Loucy (cell line): ENCODE results near the gene KIAA1614.
"Not testable (repeated sequence)": the region's sequence is repeated elsewhere in the genome, so short reads cannot be mapped to it uniquely, and the experiment has no call there.

Source experiments
- H2AFZ ChIP-seq: fragments of 200-600 bp; sonication (generic); 2 replicates; pipeline ENCODE4 v1.6.0; 2016; ENCODE audit warnings: antibody characterized with exemption, mild to moderate bottlenecking, low read length, moderate library complexity
- H3F3A ChIP-seq: fragments of 200-600 bp; 2 replicates; pipeline ENCODE4 v1.6.0; 2016; ENCODE audit warnings: antibody characterized with exemption, low read depth, mild to moderate bottlenecking
- H3K27me3 ChIP-seq: fragments of 200-600 bp; sonication (generic); 2 replicates; pipeline ENCODE4 v1.6.1; 2014; ENCODE audit warnings: low read length, mild to moderate bottlenecking; ENCODE audit not compliant: insufficient read depth, poor library complexity, severe bottlenecking
- H3K36me3 ChIP-seq: fragments of 200-600 bp; sonication (generic); 2 replicates; pipeline ENCODE4 v1.6.1; 2016; ENCODE audit warnings: low read length; ENCODE audit not compliant: insufficient read depth
- H3K4me1 ChIP-seq: fragments of 200-600 bp; sonication (generic); 2 replicates; pipeline ENCODE4 v1.5.1; 2014; ENCODE audit warnings: low read length, mild to moderate bottlenecking; ENCODE audit not compliant: insufficient read depth, poor library complexity, severe bottlenecking
- H3K4me2 ChIP-seq: fragments of 200-600 bp; sonication (generic); 2 replicates; pipeline ENCODE4 v1.6.0; 2014; ENCODE audit warnings: antibody characterized with exemption, low read length, low read depth, mild to moderate bottlenecking; ENCODE audit not compliant: poor library complexity, severe bottlenecking
- H3K4me3 ChIP-seq: fragments of 200-600 bp; sonication (generic); 2 replicates; pipeline ENCODE4 v1.5.1; 2014; ENCODE audit warnings: low read length, mild to moderate bottlenecking, mixed read lengths; ENCODE audit not compliant: poor library complexity, severe bottlenecking
- H3K79me2 ChIP-seq: fragments of 200-600 bp; sonication (generic); 2 replicates; pipeline ENCODE4 v1.6.1; 2014; ENCODE audit warnings: low read length; ENCODE audit not compliant: insufficient read depth
- H3K9ac ChIP-seq: fragments of 200-600 bp; sonication (generic); 2 replicates; pipeline ENCODE4 v1.6.0; 2014; ENCODE audit warnings: mild to moderate bottlenecking, low read depth, low read length, moderate library complexity; ENCODE audit not compliant: poor library complexity, severe bottlenecking
- H3K9me2 ChIP-seq: fragments of 200-600 bp; sonication (generic); replicated peaks from 2 replicates; pipeline ENCODE4 v1.6.1; 2016; ENCODE audit warnings: low read depth, low read length, mixed read lengths
- H3K9me3 ChIP-seq: fragments of 200-600 bp; sonication (generic); 2 replicates; pipeline ENCODE4 v1.6.1; 2014; ENCODE audit warnings: mild to moderate bottlenecking, antibody characterized with exemption, low read length, low read depth; ENCODE audit not compliant: insufficient read depth
- H4K20me1 ChIP-seq: fragments of 200-600 bp; sonication (generic); 2 replicates; pipeline ENCODE4 v1.6.0; 2014; ENCODE audit warnings: antibody characterized with exemption, low read length, mild to moderate bottlenecking; ENCODE audit not compliant: insufficient read depth, poor library complexity, severe bottlenecking
- EZH2phosphoT487 ChIP-seq: fragments of 200-600 bp; IDR thresholded peaks from 2 replicates; pipeline ENCODE4 v1.6.1; 2018; ENCODE audit warnings: antibody characterized with exemption, mild to moderate bottlenecking, moderate library complexity, borderline replicate concordance
- TF ChIP-seq, protein P1 (sequence below): fragments of 200-600 bp; sonication (generic); conservative IDR thresholded peaks from 2 replicates; pipeline ENCODE4 v1.5.1; 2014; ENCODE audit warnings: mild to moderate bottlenecking, antibody characterized with exemption, low read length

The KIAA1614 gene

GRCh38 chr1:180966312-180966711, 53.6 kb downstream of the KIAA1614 start:
- H3K36me3 ChIP-seq = peaks cover 43% of the 10 kb centered on the region; the same call in 1 of the 2 replicates
- no peak overlapping the region for H3K4me3 ChIP-seq
- no peak overlapping the region for H2AFZ ChIP-seq
- no peaks in the 10 kb centered on the region for H3K79me2 ChIP-seq
- H3F3A ChIP-seq = no peaks in the 10 kb centered on the region
- H3K9ac ChIP-seq = no peak overlapping the region
- no peaks in the 10 kb centered on the region for H3K9me2 ChIP-seq
- H3K9me3 ChIP-seq = no peaks in the 10 kb centered on the region
- no peaks in the 10 kb centered on the region for H3K4me1 ChIP-seq
- no peaks in the 10 kb centered on the region for H4K20me1 ChIP-seq
- TF ChIP-seq, protein P1, sequence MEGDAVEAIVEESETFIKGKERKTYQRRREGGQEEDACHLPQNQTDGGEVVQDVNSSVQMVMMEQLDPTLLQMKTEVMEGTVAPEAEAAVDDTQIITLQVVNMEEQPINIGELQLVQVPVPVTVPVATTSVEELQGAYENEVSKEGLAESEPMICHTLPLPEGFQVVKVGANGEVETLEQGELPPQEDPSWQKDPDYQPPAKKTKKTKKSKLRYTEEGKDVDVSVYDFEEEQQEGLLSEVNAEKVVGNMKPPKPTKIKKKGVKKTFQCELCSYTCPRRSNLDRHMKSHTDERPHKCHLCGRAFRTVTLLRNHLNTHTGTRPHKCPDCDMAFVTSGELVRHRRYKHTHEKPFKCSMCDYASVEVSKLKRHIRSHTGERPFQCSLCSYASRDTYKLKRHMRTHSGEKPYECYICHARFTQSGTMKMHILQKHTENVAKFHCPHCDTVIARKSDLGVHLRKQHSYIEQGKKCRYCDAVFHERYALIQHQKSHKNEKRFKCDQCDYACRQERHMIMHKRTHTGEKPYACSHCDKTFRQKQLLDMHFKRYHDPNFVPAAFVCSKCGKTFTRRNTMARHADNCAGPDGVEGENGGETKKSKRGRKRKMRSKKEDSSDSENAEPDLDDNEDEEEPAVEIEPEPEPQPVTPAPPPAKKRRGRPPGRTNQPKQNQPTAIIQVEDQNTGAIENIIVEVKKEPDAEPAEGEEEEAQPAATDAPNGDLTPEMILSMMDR = no peak
- no peak for TF ChIP-seq EZH2phosphoT487
- H3K27me3 ChIP-seq = no peaks in the 10 kb centered on the region
- H3K4me2 ChIP-seq = no peak overlapping the region

DNA sequence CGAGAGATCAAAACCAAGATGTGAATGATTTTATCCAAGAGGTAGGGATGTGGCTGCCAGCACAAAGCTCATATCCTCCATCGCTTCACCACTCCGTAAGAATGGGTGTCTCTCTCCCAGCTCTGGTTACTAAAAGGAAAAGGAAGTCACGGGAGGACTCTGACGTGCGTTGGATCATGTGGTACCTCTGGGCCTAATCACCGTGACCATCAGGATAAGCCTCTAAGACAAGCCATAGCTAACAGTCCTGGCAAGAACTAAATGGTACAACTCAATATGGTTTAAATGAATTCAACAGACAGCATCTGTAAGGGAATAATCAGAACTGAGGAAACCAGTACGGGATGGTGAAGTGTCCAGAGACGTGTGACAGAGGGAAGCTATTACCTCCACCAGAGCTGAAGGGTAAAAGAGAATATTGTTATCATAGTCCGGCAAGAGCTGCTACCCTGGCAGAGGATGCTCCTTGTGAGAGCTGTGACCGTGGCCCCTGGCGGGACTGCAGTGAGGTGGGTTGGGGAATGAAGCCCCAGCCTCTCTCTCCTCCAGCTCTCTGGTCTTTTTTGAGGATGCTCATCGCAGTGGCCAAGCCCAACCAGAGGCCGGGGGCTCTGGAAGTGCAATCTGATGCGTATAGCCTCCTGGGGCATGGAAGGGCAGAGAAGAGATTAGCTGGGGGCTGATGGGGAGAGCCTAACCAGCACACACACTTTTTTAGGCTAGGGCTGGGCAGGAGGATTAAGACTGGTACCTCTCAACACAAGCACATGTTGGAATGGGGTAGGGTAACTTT, 54.2 kb downstream of the KIAA1614 start:
- Histone ChIP-seq H3K9me2 (no peaks in the 10 kb centered on the region), H3K4me3 (no peak overlapping the region), H3K79me2 (no peaks in the 10 kb centered on the region), H3K9ac (no peak overlapping the region), H3K27me3 (no peaks in the 10 kb centered on the region), H3K4me1 (no peaks in the 10 kb centered on the region), H3K4me2 (no peak overlapping the region), H3K36me3 (peaks cover 45% of the 10 kb centered on the region; the same call in 1 of the 2 replicates), H3K9me3 (no peaks in the 10 kb centered on the region), H3F3A (no peaks in the 10 kb centered on the region), H2AFZ (no peak overlapping the region), H4K20me1 (no peaks in the 10 kb centered on the region)
- no peak for TF ChIP-seq EZH2phosphoT487
- TF ChIP-seq, protein P1 = no peak

- Histone ChIP-seq H2AFZ (no peak overlapping the region), H3K4me2 (no peak overlapping the region), H3K9ac (no peak overlapping the region), H3K36me3 (peaks cover 50% of the 10 kb centered on the region; the same call in 1 of the 2 replicates), H4K20me1 (no peaks in the 10 kb centered on the region), H3K9me2 (no peaks in the 10 kb centered on the region), H3K4me1 (no peaks in the 10 kb centered on the region), H3K27me3 (no peaks in the 10 kb centered on the region), H3K9me3 (no peaks in the 10 kb centered on the region), H3F3A (no peaks in the 10 kb centered on the region), H3K79me2 (no peaks in the 10 kb centered on the region), H3K4me3 (no peak overlapping the region)
- TF ChIP-seq, protein P1 = no peak
- no peak for TF ChIP-seq EZH2phosphoT487
Observed at GRCh38 chr1:180967558-180967957, 54.9 kb downstream of the KIAA1614 start.

- H3K9me3 ChIP-seq, H3K79me2 ChIP-seq, H3K4me1 ChIP-seq, H3K27me3 ChIP-seq, H3K4me3 ChIP-seq, H4K20me1 ChIP-seq, H3K9ac ChIP-seq, H3K9me2 ChIP-seq, H3K4me2 ChIP-seq, H2AFZ ChIP-seq, H3F3A ChIP-seq: not testable (repeated sequence)
- peaks cover 62% of the 10 kb centered on the region; the same call in 1 of the 2 replicates for H3K36me3 ChIP-seq
Observed at GRCh38 chr1:180968834-180969233, 56.1 kb downstream of the KIAA1614 start.
